SH-SY5Y (cell line): ENCODE results near the gene HINT1.

Experiments used
- GATA2 ChIP-seq: IDR thresholded peaks from 2 replicates; pipeline ENCODE4 v1.6.1; 2011; ENCODE audit warnings: mild to moderate bottlenecking, low read depth, low read length
- GATA3 ChIP-seq: IDR thresholded peaks from 2 replicates; pipeline ENCODE4 v1.6.1; 2011; ENCODE audit warnings: low read depth, mild to moderate bottlenecking, low read length, moderate library complexity

GRCh38 chr5:131210151-131210510, 45.1 kb upstream of the HINT1 start:
- TF ChIP-seq GATA2 (no peak), GATA3 (no peak)
